HEK293T (cell line): ENCODE data around the gene S100A16.
"Not testable (repeated sequence)": the region's sequence is repeated elsewhere in the genome, so short reads cannot be mapped to it uniquely, and the experiment has no call there.

ENCODE experiments used
- ARNT ChIP-seq: fragments of 450-650 bp; IDR thresholded peaks from 2 replicates; pipeline ENCODE4 v1.6.1; 2017; ENCODE audit warnings: mild to moderate bottlenecking
- BHLHE40 ChIP-seq: fragments of 450-650 bp; IDR thresholded peaks from 2 replicates; pipeline ENCODE4 v1.6.1; 2016; ENCODE audit warnings: mild to moderate bottlenecking, moderate library complexity, borderline replicate concordance
- CTBP1 ChIP-seq: fragments of 450-650 bp; IDR thresholded peaks from 2 replicates; pipeline ENCODE4 v1.6.1; 2016; ENCODE audit warnings: borderline replicate concordance
- ELF4 ChIP-seq: fragments of 450-650 bp; IDR thresholded peaks from 2 replicates; pipeline ENCODE4 v1.6.1; 2017; ENCODE audit warnings: antibody characterized with exemption
- FOXA1 ChIP-seq: fragments of 450-650 bp; IDR thresholded peaks from 2 replicates; pipeline ENCODE4 v1.6.1; 2016; ENCODE audit warnings: mild to moderate bottlenecking
- L3MBTL2 ChIP-seq: fragments of 450-650 bp; conservative IDR thresholded peaks from 2 replicates; pipeline ENCODE4 v1.6.1; 2016; ENCODE audit warnings: mild to moderate bottlenecking
- SP1 ChIP-seq: fragments of 450-650 bp; IDR thresholded peaks from 2 replicates; pipeline ENCODE4 v1.6.1; 2017
- SUZ12 ChIP-seq: fragments of 450-650 bp; IDR thresholded peaks from 2 replicates; pipeline ENCODE4 v1.6.1; 2016; ENCODE audit warnings: mild to moderate bottlenecking
- ZNF384 ChIP-seq: fragments of 450-650 bp; IDR thresholded peaks from 2 replicates; pipeline ENCODE4 v1.6.1; 2016

GRCh38 chr1:153588033-153588432, 24.9 kb downstream of the S100A16 start:
- not testable (repeated sequence) for TF ChIP-seq BHLHE40, SUZ12, ARNT, ZNF384, ELF4, SP1, L3MBTL2, CTBP1, FOXA1
